Mucosa of stomach (tissue), 1 donor: Measurements from ENCODE around the gene ATOH7.
"Not testable (repeated sequence)": the region's sequence is repeated elsewhere in the genome, so short reads cannot be mapped to it uniquely, and the experiment has no call there.

Source experiments
- H3K27me3 ChIP-seq: one replicate; pipeline ENCODE4 v1.7.0; 2013; ENCODE audit warnings: mild to moderate bottlenecking, low read length; ENCODE audit not compliant: control insufficient read depth, insufficient read depth
- H3K36me3 ChIP-seq: one replicate; pipeline ENCODE4 v1.7.0; 2013; ENCODE audit warnings: low read length; ENCODE audit not compliant: control insufficient read depth, insufficient read depth
- H3K4me1 ChIP-seq: one replicate; pipeline ENCODE4 v1.7.0; 2013; ENCODE audit warnings: mild to moderate bottlenecking, low read length; ENCODE audit not compliant: control insufficient read depth, insufficient read depth
- H3K4me3 ChIP-seq: one replicate; pipeline ENCODE4 v1.7.0; 2013; ENCODE audit warnings: low read length
- H3K9ac ChIP-seq: one replicate; pipeline ENCODE4 v1.7.0; 2013; ENCODE audit warnings: mild to moderate bottlenecking, low read length, moderate library complexity
- H3K9me3 ChIP-seq: one replicate; pipeline ENCODE4 v1.7.0; 2013; ENCODE audit warnings: mild to moderate bottlenecking, low read length, moderate library complexity; ENCODE audit not compliant: control insufficient read depth
- donor health status: Pancreatic carcinoma.

The ATOH7 gene

GRCh38 chr10:68251625-68252495 lies 19.9 kb upstream of the ATOH7 start:
- H3K9me3 ChIP-seq = no peaks in the 10 kb centered on the region
- no peak overlapping the region for H3K9ac ChIP-seq
- no peak overlapping the region for H3K4me3 ChIP-seq
- no peaks in the 10 kb centered on the region for H3K4me1 ChIP-seq
- H3K36me3 ChIP-seq = no peaks in the 10 kb centered on the region
- H3K27me3 ChIP-seq = no peaks in the 10 kb centered on the region

- H3K27me3 ChIP-seq = no peaks in the 10 kb centered on the region
- H3K9me3 ChIP-seq = no peaks in the 10 kb centered on the region
- no peaks in the 10 kb centered on the region for H3K4me1 ChIP-seq
- H3K9ac ChIP-seq = no peak overlapping the region
- H3K36me3 ChIP-seq = no peaks in the 10 kb centered on the region
- H3K4me3 ChIP-seq = no peak overlapping the region
Measured at GRCh38 chr10:68251151-68251550, 19.2 kb upstream of the ATOH7 start.

GRCh38 chr10:68249297-68249696 lies 17.4 kb upstream of the ATOH7 start:
- Histone ChIP-seq H3K27me3 (no peaks in the 10 kb centered on the region), H3K36me3 (no peaks in the 10 kb centered on the region), H3K9me3 (no peaks in the 10 kb centered on the region), H3K9ac (no peak overlapping the region), H3K4me1 (no peaks in the 10 kb centered on the region), H3K4me3 (no peak overlapping the region)

GRCh38 chr10:68247931-68248330 lies 16.0 kb upstream of the ATOH7 start:
- Histone ChIP-seq H3K27me3 (no peaks in the 10 kb centered on the region), H3K4me3 (no peak overlapping the region), H3K4me1 (no peaks in the 10 kb centered on the region), H3K9ac (no peak overlapping the region), H3K36me3 (no peaks in the 10 kb centered on the region), H3K9me3 (no peaks in the 10 kb centered on the region)

- H3K4me1 ChIP-seq, H3K9ac ChIP-seq, H3K9me3 ChIP-seq, H3K36me3 ChIP-seq, H3K4me3 ChIP-seq, H3K27me3 ChIP-seq: not testable (repeated sequence)
Measured at GRCh38 chr10:68246397-68246796, 14.5 kb upstream of the ATOH7 start.

GRCh38 chr10:68242051-68242450 lies 10.1 kb upstream of the ATOH7 start:
- Histone ChIP-seq H3K36me3 (no peaks in the 10 kb centered on the region), H3K4me3 (no peak overlapping the region), H3K4me1 (no peaks in the 10 kb centered on the region), H3K9me3 (no peaks in the 10 kb centered on the region), H3K27me3 (no peaks in the 10 kb centered on the region), H3K9ac (no peak overlapping the region)

- no peaks in the 10 kb centered on the region for H3K27me3 ChIP-seq
- H3K36me3 ChIP-seq = no peaks in the 10 kb centered on the region
- H3K4me3 ChIP-seq = no peak overlapping the region
- no peaks in the 10 kb centered on the region for H3K9me3 ChIP-seq
- H3K4me1 ChIP-seq = no peaks in the 10 kb centered on the region
- no peak overlapping the region for H3K9ac ChIP-seq
Measured at GRCh38 chr10:68239596-68240150, 7.8 kb upstream of the ATOH7 start.

- no peaks in the 10 kb centered on the region for H3K36me3 ChIP-seq
- H3K9me3 ChIP-seq = no peaks in the 10 kb centered on the region
Measured at GRCh38 chr10:68239069-68239468, 7.2 kb upstream of the ATOH7 start.

GRCh38 chr10:68238371-68238770 lies 6.5 kb upstream of the ATOH7 start:
- Histone ChIP-seq H3K4me3 (no peak overlapping the region), H3K36me3 (no peaks in the 10 kb centered on the region), H3K9me3 (no peaks in the 10 kb centered on the region), H3K27me3 (no peaks in the 10 kb centered on the region), H3K4me1 (no peaks in the 10 kb centered on the region), H3K9ac (no peak overlapping the region)

More at GRCh38 chr10:68239069-68239468, 7.2 kb upstream of the ATOH7 start:
- H3K4me3 ChIP-seq = no peak overlapping the region
- H3K4me1 ChIP-seq = no peaks in the 10 kb centered on the region
- no peaks in the 10 kb centered on the region for H3K27me3 ChIP-seq
- no peak overlapping the region for H3K9ac ChIP-seq

GRCh38 chr10:68237173-68237572 lies 5.3 kb upstream of the ATOH7 start:
- no peak overlapping the region for H3K9ac ChIP-seq
- H3K27me3 ChIP-seq = no peaks in the 10 kb centered on the region
- no peaks in the 10 kb centered on the region for H3K9me3 ChIP-seq
- no peak overlapping the region for H3K4me3 ChIP-seq
- no peaks in the 10 kb centered on the region for H3K4me1 ChIP-seq
- no peaks in the 10 kb centered on the region for H3K36me3 ChIP-seq

- no peaks in the 10 kb centered on the region for H3K9me3 ChIP-seq
- no peak overlapping the region for H3K4me3 ChIP-seq
- H3K27me3 ChIP-seq = no peaks in the 10 kb centered on the region
- H3K9ac ChIP-seq = no peak overlapping the region
- no peaks in the 10 kb centered on the region for H3K4me1 ChIP-seq
- no peaks in the 10 kb centered on the region for H3K36me3 ChIP-seq
Measured at GRCh38 chr10:68235581-68235980, 3.7 kb upstream of the ATOH7 start.

GRCh38 chr10:68235111-68235510 lies 3.2 kb upstream of the ATOH7 start:
- H3K4me1 ChIP-seq = no peaks in the 10 kb centered on the region
- H3K9me3 ChIP-seq = no peaks in the 10 kb centered on the region
- no peaks in the 10 kb centered on the region for H3K27me3 ChIP-seq
- H3K9ac ChIP-seq = no peak overlapping the region
- H3K4me3 ChIP-seq = no peak overlapping the region
- no peaks in the 10 kb centered on the region for H3K36me3 ChIP-seq
